Hippocampal formation (tissue), 2 donors: ENCODE data around the gene CDC5L.
A peak's percentile ranks its signal among the peaks of the same experiment; 100 is the strongest.

Experiments used
- DNase-seq, 2 donors: peaks; one replicate each; lab custom pipeline; 2025; lab: John Stamatoyannopoulos, UW

The CDC5L gene

GRCh38 chr6:44475779-44476434, 88.4 kb downstream of the CDC5L start:
- peak; percentile 63 for DNase-seq

- DNase-seq: no peak
Measured at GRCh38 chr6:44476849-44477248, 89.3 kb downstream of the CDC5L start.

GRCh38 chr6:44477293-44477894, 89.9 kb downstream of the CDC5L start:
- DNase-seq: no peak

GRCh38 chr6:44478158-44478557, 90.7 kb downstream of the CDC5L start:
- no peak for DNase-seq

- DNase-seq: no peak
Measured at GRCh38 chr6:44478591-44479254, 91.2 kb downstream of the CDC5L start.

- DNase-seq: peak in 1 of 2 donors; percentile 74
Measured at GRCh38 chr6:44480097-44480541, 92.6 kb downstream of the CDC5L start.

- no peak for DNase-seq
Measured at GRCh38 chr6:44481056-44481455, 93.5 kb downstream of the CDC5L start.

- DNase-seq: no peak
Measured at GRCh38 chr6:44481760-44482159, 94.3 kb downstream of the CDC5L start.

GRCh38 chr6:44485601-44486401, 98.3 kb downstream of the CDC5L start:
- no peak for DNase-seq

- DNase-seq: no peak
Measured at GRCh38 chr6:44487002-44487401, 99.5 kb downstream of the CDC5L start.

- no peak for DNase-seq
Measured at GRCh38 chr6:44487586-44487985, 100.1 kb downstream of the CDC5L start.

GRCh38 chr6:44489910-44490604, 102.6 kb downstream of the CDC5L start:
- DNase-seq: peak in 1 of 2 donors; percentile 29

GRCh38 chr6:44493132-44493531, 105.6 kb downstream of the CDC5L start:
- DNase-seq: no peak

GRCh38 chr6:44493593-44493992, 106.1 kb downstream of the CDC5L start:
- no peak for DNase-seq

GRCh38 chr6:44494011-44494501, 106.5 kb downstream of the CDC5L start:
- DNase-seq: no peak

- no peak for DNase-seq
Measured at GRCh38 chr6:44495036-44495901, 107.8 kb downstream of the CDC5L start.

GRCh38 chr6:44496665-44497369, 109.3 kb downstream of the CDC5L start:
- no peak for DNase-seq

- no peak for DNase-seq
Measured at GRCh38 chr6:44497807-44498206, 110.3 kb downstream of the CDC5L start.

GRCh38 chr6:44498436-44498835, 110.9 kb downstream of the CDC5L start:
- no peak for DNase-seq

- no peak for DNase-seq
Measured at GRCh38 chr6:44499609-44500008, 112.1 kb downstream of the CDC5L start.
